Loucy (cell line): ENCODE data around the gene TRAF3.

Source experiments
- H2AFZ ChIP-seq: fragments of 200-600 bp; sonication (generic); 2 replicates; pipeline ENCODE4 v1.6.0; 2016; ENCODE audit warnings: antibody characterized with exemption, mild to moderate bottlenecking, low read length, moderate library complexity
- H3F3A ChIP-seq: fragments of 200-600 bp; 2 replicates; pipeline ENCODE4 v1.6.0; 2016; ENCODE audit warnings: antibody characterized with exemption, low read depth, mild to moderate bottlenecking
- H3K27me3 ChIP-seq: fragments of 200-600 bp; sonication (generic); 2 replicates; pipeline ENCODE4 v1.6.1; 2014; ENCODE audit warnings: low read length, mild to moderate bottlenecking; ENCODE audit not compliant: insufficient read depth, poor library complexity, severe bottlenecking
- H3K36me3 ChIP-seq: fragments of 200-600 bp; sonication (generic); 2 replicates; pipeline ENCODE4 v1.6.1; 2016; ENCODE audit warnings: low read length; ENCODE audit not compliant: insufficient read depth
- H3K4me1 ChIP-seq: fragments of 200-600 bp; sonication (generic); 2 replicates; pipeline ENCODE4 v1.5.1; 2014; ENCODE audit warnings: low read length, mild to moderate bottlenecking; ENCODE audit not compliant: insufficient read depth, poor library complexity, severe bottlenecking
- H3K4me2 ChIP-seq: fragments of 200-600 bp; sonication (generic); 2 replicates; pipeline ENCODE4 v1.6.0; 2014; ENCODE audit warnings: antibody characterized with exemption, low read length, low read depth, mild to moderate bottlenecking; ENCODE audit not compliant: poor library complexity, severe bottlenecking
- H3K4me3 ChIP-seq: fragments of 200-600 bp; sonication (generic); 2 replicates; pipeline ENCODE4 v1.5.1; 2014; ENCODE audit warnings: low read length, mild to moderate bottlenecking, mixed read lengths; ENCODE audit not compliant: poor library complexity, severe bottlenecking
- H3K79me2 ChIP-seq: fragments of 200-600 bp; sonication (generic); 2 replicates; pipeline ENCODE4 v1.6.1; 2014; ENCODE audit warnings: low read length; ENCODE audit not compliant: insufficient read depth
- H3K9ac ChIP-seq: fragments of 200-600 bp; sonication (generic); 2 replicates; pipeline ENCODE4 v1.6.0; 2014; ENCODE audit warnings: mild to moderate bottlenecking, low read depth, low read length, moderate library complexity; ENCODE audit not compliant: poor library complexity, severe bottlenecking
- H3K9me2 ChIP-seq: fragments of 200-600 bp; sonication (generic); replicated peaks from 2 replicates; pipeline ENCODE4 v1.6.1; 2016; ENCODE audit warnings: low read depth, low read length, mixed read lengths
- H3K9me3 ChIP-seq: fragments of 200-600 bp; sonication (generic); 2 replicates; pipeline ENCODE4 v1.6.1; 2014; ENCODE audit warnings: mild to moderate bottlenecking, antibody characterized with exemption, low read length, low read depth; ENCODE audit not compliant: insufficient read depth
- H4K20me1 ChIP-seq: fragments of 200-600 bp; sonication (generic); 2 replicates; pipeline ENCODE4 v1.6.0; 2014; ENCODE audit warnings: antibody characterized with exemption, low read length, mild to moderate bottlenecking; ENCODE audit not compliant: insufficient read depth, poor library complexity, severe bottlenecking
- EZH2phosphoT487 ChIP-seq: fragments of 200-600 bp; IDR thresholded peaks from 2 replicates; pipeline ENCODE4 v1.6.1; 2018; ENCODE audit warnings: antibody characterized with exemption, mild to moderate bottlenecking, moderate library complexity, borderline replicate concordance
- TF ChIP-seq, protein P1 (sequence below): fragments of 200-600 bp; sonication (generic); conservative IDR thresholded peaks from 2 replicates; pipeline ENCODE4 v1.5.1; 2014; ENCODE audit warnings: mild to moderate bottlenecking, antibody characterized with exemption, low read length

Gene TRAF3

DNA sequence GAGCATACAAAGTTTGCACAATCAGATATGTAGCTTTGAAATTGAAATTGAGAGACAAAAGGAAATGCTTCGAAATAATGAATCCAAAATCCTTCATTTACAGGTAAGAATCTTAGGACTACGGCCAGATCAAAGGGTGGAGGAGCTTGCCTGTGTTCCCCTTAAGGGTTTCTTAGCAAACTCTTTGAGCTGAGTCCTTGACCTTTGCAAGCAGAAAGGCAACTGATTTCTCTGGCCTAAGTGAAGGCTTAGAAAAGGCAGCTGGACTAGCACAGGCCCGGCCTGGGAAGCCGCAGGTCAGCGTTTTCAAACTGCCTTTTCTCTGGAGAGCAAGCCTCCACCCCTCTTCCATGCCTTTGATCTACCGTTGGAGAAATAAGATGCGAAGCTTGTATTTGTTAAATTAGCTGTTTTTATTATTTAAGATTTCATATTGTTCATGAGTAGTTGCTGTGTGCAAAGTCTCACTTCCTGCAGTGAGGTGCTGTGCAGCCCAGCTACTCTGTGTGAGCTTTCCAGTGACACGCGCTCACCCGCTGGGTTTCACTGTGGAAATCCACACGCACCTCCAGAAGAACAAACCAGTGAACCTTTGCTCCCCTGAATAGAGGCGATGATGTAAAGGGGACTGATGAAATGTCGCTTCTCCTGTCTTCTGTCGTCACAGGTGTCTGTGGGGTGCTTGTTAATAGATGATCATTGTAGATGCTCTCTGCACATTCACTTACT is 120.2 kb downstream of the TRAF3 start:
- Histone ChIP-seq H2AFZ (no peak overlapping the region), H3K79me2 (no peaks in the 10 kb centered on the region), H3K36me3 (no peaks in the 10 kb centered on the region; the same call in 1 of the 2 replicates), H3K4me1 (no peaks in the 10 kb centered on the region), H3K9me3 (no peaks in the 10 kb centered on the region), H3K4me3 (no peak overlapping the region), H4K20me1 (no peaks in the 10 kb centered on the region), H3K4me2 (no peak overlapping the region), H3K27me3 (no peaks in the 10 kb centered on the region), H3F3A (no peaks in the 10 kb centered on the region), H3K9ac (no peak overlapping the region), H3K9me2 (no peaks in the 10 kb centered on the region)
- TF ChIP-seq, protein P1, sequence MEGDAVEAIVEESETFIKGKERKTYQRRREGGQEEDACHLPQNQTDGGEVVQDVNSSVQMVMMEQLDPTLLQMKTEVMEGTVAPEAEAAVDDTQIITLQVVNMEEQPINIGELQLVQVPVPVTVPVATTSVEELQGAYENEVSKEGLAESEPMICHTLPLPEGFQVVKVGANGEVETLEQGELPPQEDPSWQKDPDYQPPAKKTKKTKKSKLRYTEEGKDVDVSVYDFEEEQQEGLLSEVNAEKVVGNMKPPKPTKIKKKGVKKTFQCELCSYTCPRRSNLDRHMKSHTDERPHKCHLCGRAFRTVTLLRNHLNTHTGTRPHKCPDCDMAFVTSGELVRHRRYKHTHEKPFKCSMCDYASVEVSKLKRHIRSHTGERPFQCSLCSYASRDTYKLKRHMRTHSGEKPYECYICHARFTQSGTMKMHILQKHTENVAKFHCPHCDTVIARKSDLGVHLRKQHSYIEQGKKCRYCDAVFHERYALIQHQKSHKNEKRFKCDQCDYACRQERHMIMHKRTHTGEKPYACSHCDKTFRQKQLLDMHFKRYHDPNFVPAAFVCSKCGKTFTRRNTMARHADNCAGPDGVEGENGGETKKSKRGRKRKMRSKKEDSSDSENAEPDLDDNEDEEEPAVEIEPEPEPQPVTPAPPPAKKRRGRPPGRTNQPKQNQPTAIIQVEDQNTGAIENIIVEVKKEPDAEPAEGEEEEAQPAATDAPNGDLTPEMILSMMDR, result no peak
- no peak for TF ChIP-seq EZH2phosphoT487

DNA sequence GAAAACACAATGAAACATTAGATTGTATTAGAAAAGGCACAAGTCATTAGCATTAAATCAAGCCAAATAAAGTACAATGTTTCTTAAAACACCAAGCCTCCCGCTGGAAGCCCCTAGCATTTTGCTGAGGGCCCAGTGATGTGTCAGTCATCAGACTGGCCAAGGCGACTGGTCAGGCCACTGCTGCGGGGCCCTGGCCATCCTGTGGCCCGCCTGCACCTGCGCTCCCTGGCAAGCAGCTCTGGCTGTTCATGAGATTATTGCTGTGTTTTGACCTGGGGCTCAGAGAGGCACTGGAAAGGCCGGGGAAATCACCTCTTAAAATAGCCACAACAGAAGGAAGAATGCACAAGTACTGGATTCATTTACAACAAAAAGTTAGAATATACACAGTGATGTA is 121.0 kb downstream of the TRAF3 start:
- Histone ChIP-seq H3K4me2 (no peak overlapping the region), H3K9ac (no peak overlapping the region), H3K9me3 (no peaks in the 10 kb centered on the region), H4K20me1 (no peaks in the 10 kb centered on the region), H3K79me2 (no peaks in the 10 kb centered on the region), H2AFZ (no peak overlapping the region), H3K27me3 (no peaks in the 10 kb centered on the region), H3K36me3 (no peaks in the 10 kb centered on the region; the same call in 1 of the 2 replicates), H3K4me3 (no peak overlapping the region), H3K9me2 (no peaks in the 10 kb centered on the region), H3K4me1 (no peaks in the 10 kb centered on the region), H3F3A (no peaks in the 10 kb centered on the region)
- TF ChIP-seq EZH2phosphoT487, result no peak
- TF ChIP-seq, protein P1, result no peak

DNA sequence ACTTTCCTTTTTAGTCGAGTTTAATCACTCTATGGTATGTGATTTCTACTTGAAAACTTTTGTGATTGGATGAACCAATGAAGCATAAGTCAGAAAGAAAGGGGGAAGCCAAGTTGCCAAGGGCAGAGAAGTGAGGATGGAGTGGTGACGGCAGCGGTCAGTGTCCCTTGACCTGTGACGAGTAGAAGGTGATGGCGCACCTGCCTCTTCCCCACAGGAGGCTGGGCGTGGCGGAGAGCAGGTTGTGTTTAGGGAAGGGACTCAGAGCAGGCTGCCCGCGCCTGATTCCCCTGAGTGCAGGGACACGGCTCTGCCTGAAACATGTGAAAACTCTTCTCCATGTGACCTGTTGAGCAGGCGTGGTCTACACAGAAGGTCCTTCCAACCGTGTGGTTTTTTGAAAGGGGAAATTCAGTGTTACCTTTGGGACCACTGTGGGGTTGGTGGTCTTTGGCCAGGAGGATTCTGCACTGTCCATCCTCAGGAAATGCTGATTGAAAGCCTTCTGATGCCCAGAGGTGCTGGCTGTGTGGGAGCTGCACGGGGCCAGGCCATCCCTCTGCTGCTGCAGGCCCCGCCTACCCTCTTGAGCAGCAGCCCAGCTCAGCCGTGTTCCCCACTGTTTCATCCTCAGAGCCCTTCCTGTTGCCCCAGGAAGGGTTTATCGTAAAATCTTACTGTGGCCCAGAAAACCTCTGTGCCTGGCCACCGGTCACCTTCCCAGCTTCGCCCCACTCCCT is 121.7 kb downstream of the TRAF3 start:
- Histone ChIP-seq H4K20me1 (no peaks in the 10 kb centered on the region), H3K9me2 (no peaks in the 10 kb centered on the region), H3K9ac (no peak overlapping the region), H3K4me2 (no peak overlapping the region), H3K4me3 (no peak overlapping the region), H3K9me3 (no peaks in the 10 kb centered on the region), H3F3A (no peaks in the 10 kb centered on the region), H3K4me1 (no peaks in the 10 kb centered on the region), H3K27me3 (no peaks in the 10 kb centered on the region), H3K36me3 (no peaks in the 10 kb centered on the region; the same call in 1 of the 2 replicates), H3K79me2 (no peaks in the 10 kb centered on the region), H2AFZ (no peak overlapping the region)
- TF ChIP-seq, protein P1, result no peak
